Fibroblast of the aortic adventitia (primary cell): Measurements from ENCODE around the gene OR6Q1. TPM values are rescaled to one million over a fixed set of nuclear protein-coding genes. Genes with fewer than 3 reads are reported as not detected.

Experiments used
- DNase-seq: peaks from one replicate; pipeline ENCODE4 v3.0.0-alpha.2; 2010; ENCODE audit warnings: low read depth
- H3K4me3 ChIP-seq: 2 replicates; pipeline ENCODE4 v1.5.1; 2011; ENCODE audit warnings: low read depth, mild to moderate bottlenecking, control low read depth, low read length, moderate library complexity
- CTCF ChIP-seq: IDR thresholded peaks from 2 replicates; pipeline ENCODE4 v1.5.1; 2011; ENCODE audit warnings: mild to moderate bottlenecking, low read length, control low read depth, inconsistent platforms; ENCODE audit not compliant: insufficient read depth
- total RNA-seq: library from RNA; depleted of rRNA; stranded (reverse); fragments of >200 nt; gene quantifications from 2 replicates; pipeline ENCODE4 v1.2.3, GENCODE V29; 2012; ENCODE audit warnings: low replicate concordance

The OR6Q1 gene
- total RNA-seq, 1 donor, result not detected

GRCh38 chr11:58003591-58003990 lies 27.2 kb upstream of the OR6Q1 start:
- DNase-seq, result no peak
- no peak overlapping the region for H3K4me3 ChIP-seq
- no peak for TF ChIP-seq CTCF

- TF ChIP-seq CTCF, result no peak
- H3K4me3 ChIP-seq, result no peak overlapping the region
- no peak for DNase-seq
These were observed 26.1 kb upstream of the OR6Q1 start for GRCh38 chr11:58004664-58005063.

- no peak overlapping the region for H3K4me3 ChIP-seq
- peak; percentile 45 for DNase-seq
- TF ChIP-seq CTCF, result no peak
These were observed 23.8 kb upstream of the OR6Q1 start for GRCh38 chr11:58006940-58007339.

- no peak for TF ChIP-seq CTCF
- DNase-seq, result no peak
- H3K4me3 ChIP-seq, result no peak overlapping the region
These were observed 19.0 kb upstream of the OR6Q1 start for GRCh38 chr11:58011771-58012170.

- DNase-seq, result no peak
- no peak for TF ChIP-seq CTCF
- H3K4me3 ChIP-seq, result no peak within 1 kb of the TSS
These were observed 7.3 kb upstream of the OR6Q1 start, which contains the start of gene OR9Q1 for GRCh38 chr11:58023435-58023931. TSS of gene OR9Q1 (plus strand) at chr11:58023881. CDS start at chr11:58179445, 155,564 bp downstream.

GRCh38 chr11:58024601-58025091 lies 6.1 kb upstream of the OR6Q1 start:
- TF ChIP-seq CTCF, result no peak
- no peak overlapping the region for H3K4me3 ChIP-seq
- DNase-seq, result peak; percentile 55

GRCh38 chr11:58027341-58027740 lies 3.4 kb upstream of the OR6Q1 start:
- DNase-seq, result peak; percentile 55
- no peak overlapping the region for H3K4me3 ChIP-seq
- no peak for TF ChIP-seq CTCF
